ENCODE measurements around the gene TAF11L7. TPM values are rescaled to one million over a fixed set of nuclear protein-coding genes. Genes with fewer than 3 reads are reported as not detected.
A peak's percentile ranks its signal among the peaks of the same experiment; 100 is the strongest.
"Not testable (repeated sequence)": the region's sequence is repeated elsewhere in the genome, so short reads cannot be mapped to it uniquely, and the experiment has no call there.

The TAF11L7 gene
- total RNA-seq: not detected
- polyA plus RNA-seq (ENCODE audit: insufficient read depth, low read depth, low replicate concordance): not detected
- long read RNA-seq, donor 1: 0 reads
- long read RNA-seq, donor 2: 0 reads

GRCh38 chr5:17585658-17586057 is at the start of gene TAF11L7:
TSS of gene TAF11L7 (minus strand) at chr5:17585758.
- intact Hi-C loops (cut with DNase I; ENCODE audit: low total_unique reads); H3K36me3 ChIP-seq (ENCODE audit: low read depth, missing control alignments); H3K27ac ChIP-seq; H3K9me3 ChIP-seq; DNase-seq; H3K27me3 ChIP-seq; H3K4me3 ChIP-seq; H3K4me1 ChIP-seq: not testable (repeated sequence)
- no CpG with 5 or more reads among the region's 16 CpGs for WGBS, 2 donors

GRCh38 chr5:17634160-17634559 is 48.6 kb upstream of the TAF11L7 start, which contains the start of gene TAF11L14:
TSS of gene TAF11L14 (plus strand) at chr5:17634460.
- H3K27me3 ChIP-seq: no peaks in the 10 kb centered on the region
- no peak within 1 kb of the TSS for H3K27ac ChIP-seq
- H3K9me3 ChIP-seq: no peaks in the 10 kb centered on the region
- DNase-seq: no peak
- 70 to 90% methylated on average over 3 to 5 of the region's 5 CpGs for WGBS, 2 donors
- TF ChIP-seq POLR2A (IDR thresholded peaks at IDR 0.05): no peak
- no peak for TF ChIP-seq CTCF (IDR thresholded peaks at IDR 0.05)
- H3K4me1 ChIP-seq: no peaks in the 10 kb centered on the region
- no peak within 1 kb of the TSS for H3K4me3 ChIP-seq
- intact Hi-C loops (cut with DNase I; ENCODE audit: low total_unique reads): no loop called here
- H3K36me3 ChIP-seq (ENCODE audit: low read depth, missing control alignments): no peaks in the 10 kb centered on the region

GRCh38 chr5:17631788-17632187 is 46.2 kb upstream of the TAF11L7 start, which contains the start of gene TAF11L13:
TSS of gene TAF11L13 (plus strand) at chr5:17632088.
- 55 to 85% methylated on average over 7 of the region's 12 CpGs for whole genome bisulfite sequencing, 2 donors
- H3K27me3 ChIP-seq; intact Hi-C loops (cut with DNase I; ENCODE audit: low total_unique reads): not testable (repeated sequence)

GRCh38 chr5:17625686-17626085 is 40.1 kb upstream of the TAF11L7 start:
- H3K4me3 ChIP-seq: no peak overlapping the region
- WGBS, 2 donors: 97 to 100% methylated on average over 3 to 11 of the region's 11 CpGs
- no peak overlapping the region for H3K27ac ChIP-seq
- H3K36me3 ChIP-seq (ENCODE audit: low read depth, missing control alignments): no peaks in the 10 kb centered on the region
- no peaks in the 10 kb centered on the region for H3K27me3 ChIP-seq
- H3K4me1 ChIP-seq: no peaks in the 10 kb centered on the region
- no peaks in the 10 kb centered on the region for H3K9me3 ChIP-seq
- DNase-seq: no peak
- TF ChIP-seq POLR2A (IDR thresholded peaks at IDR 0.05) (no peak), CTCF (IDR thresholded peaks at IDR 0.05) (no peak)
- intact Hi-C loops (cut with DNase I; ENCODE audit: low total_unique reads): no loop called here

More at GRCh38 chr5:17631788-17632187, 46.2 kb upstream of the TAF11L7 start, which contains the start of gene TAF11L13:
- H3K4me1 ChIP-seq; H3K9me3 ChIP-seq; H3K27ac ChIP-seq; DNase-seq; H3K4me3 ChIP-seq; H3K36me3 ChIP-seq (ENCODE audit: low read depth, missing control alignments): not testable (repeated sequence)

GRCh38 chr5:17620627-17621026 is 35.1 kb upstream of the TAF11L7 start:
- Histone ChIP-seq H3K27me3 (no peaks in the 10 kb centered on the region), H3K36me3 (ENCODE audit: low read depth, missing control alignments) (no peaks in the 10 kb centered on the region), H3K9me3 (no peaks in the 10 kb centered on the region), H3K4me1 (no peaks in the 10 kb centered on the region), H3K4me3 (no peak overlapping the region), H3K27ac (no peak overlapping the region)
- no peak for TF ChIP-seq POLR2A (IDR thresholded peaks at IDR 0.05)
- TF ChIP-seq CTCF (IDR thresholded peaks at IDR 0.05): peak in 2 of 3 experiments; percentile 9 to 37
- intact Hi-C loops (cut with DNase I; ENCODE audit: low total_unique reads): no loop called here
- DNase-seq: peak; percentile 51
- 67 to 80% methylated on average over 9 to 16 of the region's 17 CpGs for WGBS, 2 donors

- DNase-seq: no peak
- Histone ChIP-seq H3K4me1 (no peaks in the 10 kb centered on the region), H3K27me3 (no peaks in the 10 kb centered on the region), H3K4me3 (no peak overlapping the region), H3K36me3 (ENCODE audit: low read depth, missing control alignments) (no peaks in the 10 kb centered on the region), H3K27ac (no peak overlapping the region), H3K9me3 (no peaks in the 10 kb centered on the region)
- 83 to 94% methylated on average over 3 of the region's 3 CpGs for WGBS, 2 donors
- TF ChIP-seq CTCF (IDR thresholded peaks at IDR 0.05) (no peak), POLR2A (IDR thresholded peaks at IDR 0.05) (no peak)
- intact Hi-C loops (cut with DNase I; ENCODE audit: low total_unique reads): no loop called here
Observed at GRCh38 chr5:17619354-17619753, 33.8 kb upstream of the TAF11L7 start.

Measured in testis (tissue), 5 donors.